HG03432 (cell line): ENCODE measurements around the gene PUS7L.

Experiments used
- ATAC-seq: cut with Tn5 transposase; IDR thresholded peaks from one replicate; pipeline ENCODE4 v1.9.1; 2021; ENCODE audit warnings: mild to moderate bottlenecking, moderate library complexity; ENCODE audit not compliant: unreplicated experiment

The PUS7L gene

GRCh38 chr12:43675048-43675904 is 83.3 kb downstream of the PUS7L start:
- no peak for ATAC-seq

- no peak for ATAC-seq
Measured at GRCh38 chr12:43669373-43669772, 89.2 kb downstream of the PUS7L start.
